ENCODE data around the gene MMP25. TPM values are rescaled to one million over a fixed set of nuclear protein-coding genes. Genes with fewer than 3 reads are reported as not detected.
"Not testable (repeated sequence)": the region's sequence is repeated elsewhere in the genome, so short reads cannot be mapped to it uniquely, and the experiment has no call there.

The MMP25 gene
- total and polyA plus RNA-seq, 2 experiments from 2014 or later, result 6.3 TPM; not detected in 1

- no peak for DNase-seq (ENCODE audit: low spot score)
- Histone ChIP-seq H3K27ac (no peak overlapping the region), H3K4me3 (no peak overlapping the region), H3K9me3 (ENCODE audit: low read depth) (no peaks in the 10 kb centered on the region), H3K36me3 (replicated peaks; ENCODE audit: insufficient read depth, low read depth) (no peaks in the 10 kb centered on the region), H3K4me2 (no peak overlapping the region), H4K20me1 (ENCODE audit: insufficient read depth, poor library complexity, severe bottlenecking) (no peaks in the 10 kb centered on the region), H3K4me1 (ENCODE audit: insufficient read depth) (no peaks in the 10 kb centered on the region), H3K27me3 (no peaks in the 10 kb centered on the region), H2AFZ (no peak overlapping the region), H3K9me2 (replicated peaks; ENCODE audit: insufficient read depth) (no peaks in the 10 kb centered on the region), H3K79me2 (no peaks in the 10 kb centered on the region)
- TF ChIP-seq CTCF (IDR thresholded peaks at IDR 0.05; ENCODE audit: poor library complexity) (no peak), EZH2phosphoT487 (IDR thresholded peaks at IDR 0.05; ENCODE audit: low read depth, severe bottlenecking, unreplicated experiment) (no peak), EZH2 (IDR thresholded peaks at IDR 0.05; ENCODE audit: borderline replicate concordance) (no peak)
- WGBS (ENCODE audit: low lambda C conversion rate, missing lambda C conversion rate), result 47% methylated on average over 6 of the region's 6 CpGs
Observed at GRCh38 chr16:3076577-3076976, 30.2 kb downstream of the MMP25 start.

- TF ChIP-seq EZH2 (IDR thresholded peaks at IDR 0.05; ENCODE audit: borderline replicate concordance) (no peak), EZH2phosphoT487 (IDR thresholded peaks at IDR 0.05; ENCODE audit: low read depth, severe bottlenecking, unreplicated experiment) (no peak), CTCF (IDR thresholded peaks at IDR 0.05; ENCODE audit: poor library complexity) (no peak)
- Histone ChIP-seq H3K4me2 (no peak overlapping the region), H3K79me2 (no peaks in the 10 kb centered on the region), H3K4me1 (ENCODE audit: insufficient read depth) (no peaks in the 10 kb centered on the region), H3K27ac (no peak overlapping the region), H2AFZ (no peak overlapping the region), H3K27me3 (no peaks in the 10 kb centered on the region), H3K36me3 (replicated peaks; ENCODE audit: insufficient read depth, low read depth) (no peaks in the 10 kb centered on the region), H4K20me1 (ENCODE audit: insufficient read depth, poor library complexity, severe bottlenecking) (no peaks in the 10 kb centered on the region), H3K9me3 (ENCODE audit: low read depth) (no peaks in the 10 kb centered on the region), H3K9me2 (replicated peaks; ENCODE audit: insufficient read depth) (no peaks in the 10 kb centered on the region), H3K4me3 (no peak overlapping the region)
- 93% methylated on average over 17 of the region's 17 CpGs for WGBS (ENCODE audit: low lambda C conversion rate, missing lambda C conversion rate)
- DNase-seq (ENCODE audit: low spot score), result no peak
Observed at GRCh38 chr16:3080024-3080423, 33.7 kb downstream of the MMP25 start.

GRCh38 chr16:3081957-3082356 is 35.6 kb downstream of the MMP25 start:
- H3K4me3 ChIP-seq; H3K27ac ChIP-seq; H3K36me3 ChIP-seq (replicated peaks; ENCODE audit: insufficient read depth, low read depth); H3K79me2 ChIP-seq; H3K27me3 ChIP-seq; H3K9me3 ChIP-seq (ENCODE audit: low read depth); H2AFZ ChIP-seq; H3K4me2 ChIP-seq; H4K20me1 ChIP-seq (ENCODE audit: insufficient read depth, poor library complexity, severe bottlenecking); DNase-seq (ENCODE audit: low spot score); H3K4me1 ChIP-seq (ENCODE audit: insufficient read depth); H3K9me2 ChIP-seq (replicated peaks; ENCODE audit: insufficient read depth): not testable (repeated sequence)
- 91% methylated on average over 13 of the region's 13 CpGs for WGBS (ENCODE audit: low lambda C conversion rate, missing lambda C conversion rate)

GRCh38 chr16:3083408-3083807 is 37.0 kb downstream of the MMP25 start:
- not testable (repeated sequence) for H4K20me1 ChIP-seq (ENCODE audit: insufficient read depth, poor library complexity, severe bottlenecking); H3K4me2 ChIP-seq; H3K27ac ChIP-seq; H3K79me2 ChIP-seq; H2AFZ ChIP-seq; H3K4me3 ChIP-seq; H3K27me3 ChIP-seq; DNase-seq (ENCODE audit: low spot score); H3K36me3 ChIP-seq (replicated peaks; ENCODE audit: insufficient read depth, low read depth); H3K9me2 ChIP-seq (replicated peaks; ENCODE audit: insufficient read depth); H3K9me3 ChIP-seq (ENCODE audit: low read depth); H3K4me1 ChIP-seq (ENCODE audit: insufficient read depth)
- WGBS (ENCODE audit: low lambda C conversion rate, missing lambda C conversion rate), result 94% methylated on average over 8 of the region's 8 CpGs

GRCh38 chr16:3084491-3084890 is 38.1 kb downstream of the MMP25 start:
- WGBS (ENCODE audit: low lambda C conversion rate, missing lambda C conversion rate), result 100% methylated on average over 1 of the region's 1 CpG
- H2AFZ ChIP-seq, result no peak overlapping the region

More at GRCh38 chr16:3084491-3084890, 38.1 kb downstream of the MMP25 start:
- no peaks in the 10 kb centered on the region for H3K36me3 ChIP-seq (replicated peaks; ENCODE audit: insufficient read depth, low read depth)
- H3K9me3 ChIP-seq (ENCODE audit: low read depth), result no peaks in the 10 kb centered on the region
- H3K27me3 ChIP-seq, result no peaks in the 10 kb centered on the region
- H3K9me2 ChIP-seq (replicated peaks; ENCODE audit: insufficient read depth), result no peaks in the 10 kb centered on the region
- TF ChIP-seq EZH2phosphoT487 (IDR thresholded peaks at IDR 0.05; ENCODE audit: low read depth, severe bottlenecking, unreplicated experiment), result no peak
- no peak for TF ChIP-seq EZH2 (IDR thresholded peaks at IDR 0.05; ENCODE audit: borderline replicate concordance)
- TF ChIP-seq CTCF (IDR thresholded peaks at IDR 0.05; ENCODE audit: poor library complexity), result no peak
- H3K79me2 ChIP-seq, result no peaks in the 10 kb centered on the region
- H3K27ac ChIP-seq, result no peak overlapping the region
- H3K4me3 ChIP-seq, result no peak overlapping the region
- no peaks in the 10 kb centered on the region for H4K20me1 ChIP-seq (ENCODE audit: insufficient read depth, poor library complexity, severe bottlenecking)
- peaks cover 7% of the 10 kb centered on the region for H3K4me1 ChIP-seq (ENCODE audit: insufficient read depth)
- no peak for DNase-seq (ENCODE audit: low spot score)
- H3K4me2 ChIP-seq, result no peak overlapping the region

Data from hepatocyte (in vitro differentiated cells).